GM13977 (cell line): ENCODE results near the gene PRKCZ.

Source experiments
- DNase-seq: peaks from one replicate; pipeline ENCODE4 v3.0.0; 2012; ENCODE audit warnings: low spot score
- CTCF ChIP-seq: IDR thresholded peaks from 2 replicates; pipeline ENCODE4 v1.5.1; 2012; ENCODE audit warnings: mild to moderate bottlenecking, control low read depth; ENCODE audit not compliant: insufficient read depth; ENCODE audit errors: extremely low read depth, missing control alignments
- in situ Hi-C: fragments of 300-500 bp; cut with MboI; formaldehyde crosslinking; loops from one replicate; pipeline ENCODE4 v1.12.0; 2022; ENCODE audit warnings: low sequenced_read_pairs, low pct_unique_long_range_greater_than_20kb, mixed read lengths, inconsistent platforms; ENCODE audit not compliant: unreplicated experiment

PRKCZ gene

GRCh38 chr1:2098839-2099785 is 48.9 kb downstream of the PRKCZ start:
- TF ChIP-seq CTCF = no peak
- DNase-seq = no peak
- in situ Hi-C loops = no loop called here

GRCh38 chr1:2099886-2100779 is 49.9 kb downstream of the PRKCZ start:
- in situ Hi-C loops = no loop called here

GRCh38 chr1:2100780-2101108 is 50.5 kb downstream of the PRKCZ start:
- in situ Hi-C loops = no loop called here
- no peak for TF ChIP-seq CTCF
- DNase-seq = no peak

More at GRCh38 chr1:2099886-2100779, 49.9 kb downstream of the PRKCZ start:
- no peak for DNase-seq
- no peak for TF ChIP-seq CTCF

- no peak for DNase-seq
- no peak for TF ChIP-seq CTCF
- in situ Hi-C loops = no loop called here
Observed at GRCh38 chr1:2101531-2101930, 51.3 kb downstream of the PRKCZ start.

- no peak for DNase-seq
- in situ Hi-C loops = no loop called here
- TF ChIP-seq CTCF = no peak
Observed at GRCh38 chr1:2101946-2102345, 51.7 kb downstream of the PRKCZ start.

- in situ Hi-C loops = no loop called here
- TF ChIP-seq CTCF = no peak
Observed at GRCh38 chr1:2102753-2103152, 52.5 kb downstream of the PRKCZ start.

More at GRCh38 chr1:2102753-2103152, 52.5 kb downstream of the PRKCZ start:
- DNase-seq = no peak
